HG03565 (cell line): ENCODE measurements around the gene FBXO42.
"Not testable (repeated sequence)": the region's sequence is repeated elsewhere in the genome, so short reads cannot be mapped to it uniquely, and the experiment has no call there.

Experiments
- ATAC-seq: cut with Tn5 transposase; IDR thresholded peaks from one replicate; pipeline ENCODE4 v1.9.1; 2021; ENCODE audit warnings: mild to moderate bottlenecking, moderate library complexity; ENCODE audit not compliant: unreplicated experiment

Gene FBXO42

DNA sequence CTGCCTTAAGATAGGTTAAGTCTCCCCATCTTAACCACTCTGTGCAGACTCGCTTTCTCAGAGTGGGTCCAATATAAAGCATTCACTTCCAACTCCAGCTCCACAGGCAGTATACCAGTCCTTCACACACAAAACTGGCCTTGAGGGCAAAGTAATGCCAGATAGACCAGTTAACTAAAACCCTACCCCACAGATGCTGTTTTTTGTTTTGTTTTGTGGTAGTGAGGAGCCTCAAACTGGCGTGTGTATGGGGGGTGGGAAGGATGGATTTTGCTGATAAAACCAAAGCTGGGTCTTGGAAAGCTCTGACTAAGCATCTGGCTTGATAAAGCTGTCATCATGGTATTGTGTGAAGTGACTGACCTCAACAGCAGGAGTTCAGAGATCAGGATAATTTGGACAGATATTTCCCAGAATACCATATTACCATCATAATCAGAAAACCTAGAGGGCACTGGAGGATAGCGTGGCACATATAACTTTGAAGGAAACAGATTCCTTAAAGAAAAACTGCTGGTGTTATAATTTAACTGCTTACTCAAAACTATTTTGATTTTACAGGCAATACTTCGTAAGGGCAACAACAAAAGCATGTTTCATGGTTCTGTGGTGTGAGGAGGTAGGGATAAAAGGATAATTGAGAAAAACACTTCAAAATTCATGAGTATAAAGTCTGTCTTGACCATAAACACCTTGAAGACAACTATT lies 85.7 kb downstream of the FBXO42 start:
- no peak for ATAC-seq

DNA sequence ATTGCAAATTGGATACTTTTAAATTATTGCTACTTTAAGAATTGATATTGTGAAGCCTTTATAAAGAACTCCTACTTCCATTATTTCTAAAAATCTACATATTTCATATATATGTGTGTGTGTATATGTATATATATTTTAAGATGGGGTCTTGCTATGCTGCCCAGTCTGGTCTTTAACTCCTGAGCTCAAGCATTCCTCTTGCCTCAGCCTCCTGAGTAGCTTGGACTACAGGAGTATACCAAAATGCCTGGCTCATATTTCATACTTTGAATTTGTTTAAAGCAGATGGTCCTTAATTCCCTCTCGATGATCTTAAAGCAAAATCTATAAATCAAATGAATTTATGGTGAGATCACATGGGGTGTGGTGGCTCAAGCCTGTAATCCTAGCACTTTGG lies 90.2 kb downstream of the FBXO42 start:
- no peak for ATAC-seq

DNA sequence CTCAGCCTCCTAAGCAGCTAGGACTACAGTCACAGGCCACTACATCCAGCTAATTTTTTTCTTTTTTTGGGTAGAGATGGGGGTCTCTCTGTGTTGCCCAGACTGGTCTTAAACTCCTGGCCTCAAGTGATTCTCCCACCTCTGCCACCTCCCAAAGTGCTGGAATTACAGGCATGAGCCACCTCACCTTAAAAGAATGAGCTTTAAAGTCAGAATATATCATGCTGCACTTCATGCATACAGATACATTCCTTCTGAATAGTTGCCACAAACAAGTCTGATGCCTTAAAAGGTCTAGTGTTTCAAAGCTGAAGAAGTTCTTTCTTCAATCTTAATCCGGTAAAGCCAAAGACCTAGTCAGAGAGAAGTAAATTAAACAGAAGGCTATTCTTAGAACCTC lies 91.5 kb downstream of the FBXO42 start:
- no peak for ATAC-seq

DNA sequence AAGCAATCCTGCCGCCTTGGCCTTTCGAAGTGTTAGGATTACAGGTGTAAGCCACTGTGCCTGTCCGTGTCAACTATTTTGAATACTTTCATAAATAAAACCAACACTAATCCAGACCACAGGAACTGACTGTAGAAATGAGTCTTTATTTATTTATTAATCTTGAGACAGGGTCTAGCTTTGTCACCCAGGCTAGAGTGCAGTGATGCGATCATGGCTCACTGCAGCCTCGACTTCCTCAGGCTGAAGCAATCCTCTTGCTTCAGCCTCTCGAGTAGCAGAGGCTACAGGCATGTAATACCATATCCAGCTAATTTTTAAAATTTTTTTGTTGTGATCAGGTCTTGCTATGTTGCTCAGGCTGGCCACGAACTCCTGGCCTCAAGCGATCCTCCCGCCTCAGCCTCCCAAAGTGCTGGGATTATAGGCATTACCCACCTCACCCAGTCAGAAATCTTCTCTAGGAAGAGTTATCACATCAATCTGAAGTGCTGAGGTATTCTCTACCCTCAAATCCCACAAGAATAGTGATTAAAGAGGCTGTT lies 93.6 kb downstream of the FBXO42 start:
- no peak for ATAC-seq

DNA sequence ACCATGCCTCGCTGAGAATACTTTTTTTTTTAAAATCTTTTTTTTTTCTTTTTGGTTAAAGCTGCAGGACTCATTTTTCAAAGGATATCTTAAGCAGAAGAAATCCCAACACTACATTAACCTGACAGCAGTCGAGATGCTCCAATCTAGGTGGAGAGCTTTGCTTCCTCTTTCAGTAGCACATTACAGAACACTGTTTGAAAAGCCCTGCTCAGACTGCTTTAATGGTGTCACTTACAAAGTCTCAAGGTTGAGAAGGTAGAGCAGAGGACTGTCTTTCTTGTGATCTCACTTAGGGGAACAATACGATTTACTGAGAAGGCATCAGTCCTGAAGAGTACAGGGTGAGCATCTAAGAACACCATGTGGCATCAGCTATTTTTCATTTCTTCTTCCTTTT lies 94.3 kb downstream of the FBXO42 start:
- no peak for ATAC-seq

DNA sequence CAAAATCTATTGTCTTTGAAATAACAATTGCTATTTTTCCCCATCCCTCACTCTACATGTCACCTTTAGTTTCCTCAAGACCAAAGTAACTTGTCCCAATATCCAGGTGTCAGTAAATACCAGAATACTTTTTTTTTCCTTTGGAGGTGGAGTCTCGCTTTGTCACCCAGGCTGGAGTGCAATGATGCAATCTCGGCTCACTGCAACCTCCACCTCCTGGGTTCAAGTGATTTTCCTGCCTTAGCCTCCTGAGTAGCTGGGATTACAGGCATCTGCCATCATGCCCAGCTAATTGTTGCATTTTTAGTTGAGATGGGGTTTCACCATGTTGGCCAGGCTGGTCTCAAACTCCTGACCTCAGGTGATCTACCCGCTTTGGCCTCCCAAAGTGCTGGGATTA lies 94.7 kb downstream of the FBXO42 start:
- not testable (repeated sequence) for ATAC-seq

DNA sequence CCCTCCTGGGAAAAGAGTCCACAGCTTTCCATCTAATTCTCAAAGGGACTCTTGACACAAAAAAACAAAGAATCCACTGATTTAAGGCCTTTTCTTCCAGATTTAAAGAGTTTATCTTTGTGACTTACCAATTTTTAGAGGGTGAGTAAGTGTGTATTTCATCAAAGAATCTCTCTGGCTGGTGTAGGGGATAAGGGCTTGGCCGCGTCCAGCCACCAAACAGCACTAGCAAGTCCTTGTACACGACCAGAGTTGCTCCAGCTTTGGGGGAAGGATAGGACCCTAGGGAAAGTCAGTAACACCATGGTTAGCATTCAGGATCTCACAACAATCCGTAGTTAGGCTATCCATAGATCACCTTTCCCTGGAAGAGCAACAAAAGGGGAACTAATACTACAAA lies 95.8 kb downstream of the FBXO42 start:
- no peak for ATAC-seq

DNA sequence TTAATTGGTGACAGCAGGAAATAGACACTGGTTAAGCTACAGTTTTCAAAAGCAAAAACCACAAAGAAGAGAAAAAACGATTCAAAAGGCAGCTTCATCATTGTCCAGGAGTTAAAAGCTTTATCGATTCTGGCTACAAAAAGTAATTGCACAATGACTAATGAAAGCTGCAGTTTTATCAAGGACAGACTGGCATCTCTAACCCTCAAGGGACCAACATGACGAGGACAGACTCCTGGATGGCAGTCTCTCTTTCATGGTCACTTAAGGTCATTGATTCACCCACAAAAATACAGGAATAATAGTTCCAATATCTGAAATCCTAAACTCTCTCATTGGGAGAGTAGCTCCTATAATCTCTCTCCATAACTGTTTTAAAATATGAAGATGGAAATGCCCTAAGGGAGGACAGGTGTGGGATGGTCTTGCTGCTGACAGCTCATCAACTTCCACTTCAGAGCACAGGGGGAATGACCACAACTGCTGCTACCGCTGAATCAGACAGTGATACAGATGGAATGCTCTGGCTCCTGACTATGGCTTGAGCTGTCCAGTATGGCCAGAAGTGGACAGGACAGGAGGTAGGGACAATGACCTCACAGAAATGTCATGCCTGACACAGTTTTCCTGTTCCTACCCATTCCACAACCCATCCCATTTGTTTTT lies 97.9 kb downstream of the FBXO42 start:
- ATAC-seq, result no peak

DNA sequence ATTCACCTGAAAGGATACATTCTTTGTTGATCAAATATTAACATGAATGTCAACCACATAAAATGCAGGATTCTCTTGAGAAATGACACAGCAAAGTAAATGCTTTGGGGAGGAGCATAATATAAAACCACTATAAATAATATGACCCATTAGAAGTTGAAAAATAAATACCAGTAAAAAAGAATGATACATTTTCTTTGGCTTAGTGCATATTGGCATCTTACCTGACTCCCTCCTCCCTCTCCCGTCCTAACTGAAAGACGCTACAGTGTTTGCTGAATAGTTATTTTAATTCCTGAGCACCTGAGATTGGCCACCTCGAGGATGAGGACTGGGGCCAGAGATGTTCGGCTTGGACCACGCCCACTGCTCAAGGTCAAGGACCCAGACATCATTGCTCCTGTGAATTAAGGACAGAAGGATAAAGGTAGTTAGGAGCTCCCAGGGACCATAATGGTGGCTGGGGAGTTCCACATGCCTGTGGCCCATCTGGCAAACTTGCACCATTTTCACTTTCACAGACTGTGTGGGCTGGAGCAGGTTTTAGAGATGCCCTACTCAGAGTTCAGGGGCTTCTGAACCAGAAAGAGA lies 98.9 kb downstream of the FBXO42 start:
- no peak for ATAC-seq

DNA sequence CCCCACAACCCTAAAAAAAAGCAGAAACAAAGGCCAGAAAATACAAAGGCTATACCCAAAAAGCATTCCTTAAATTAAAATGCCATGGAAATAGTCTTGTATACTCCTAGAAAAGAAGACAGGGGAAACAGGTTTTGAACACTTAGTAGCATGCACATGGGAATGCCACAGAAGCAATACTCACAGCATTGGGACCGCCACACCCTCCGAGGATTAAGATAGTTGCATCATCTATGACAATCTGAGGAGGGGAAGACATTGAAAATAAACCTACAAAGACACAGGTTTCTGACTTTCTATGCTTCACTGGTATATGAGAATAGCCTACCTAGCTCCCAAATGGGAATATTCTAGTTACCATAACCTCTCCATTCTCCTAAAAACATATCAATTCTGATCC lies 99.4 kb downstream of the FBXO42 start:
- no peak for ATAC-seq

DNA sequence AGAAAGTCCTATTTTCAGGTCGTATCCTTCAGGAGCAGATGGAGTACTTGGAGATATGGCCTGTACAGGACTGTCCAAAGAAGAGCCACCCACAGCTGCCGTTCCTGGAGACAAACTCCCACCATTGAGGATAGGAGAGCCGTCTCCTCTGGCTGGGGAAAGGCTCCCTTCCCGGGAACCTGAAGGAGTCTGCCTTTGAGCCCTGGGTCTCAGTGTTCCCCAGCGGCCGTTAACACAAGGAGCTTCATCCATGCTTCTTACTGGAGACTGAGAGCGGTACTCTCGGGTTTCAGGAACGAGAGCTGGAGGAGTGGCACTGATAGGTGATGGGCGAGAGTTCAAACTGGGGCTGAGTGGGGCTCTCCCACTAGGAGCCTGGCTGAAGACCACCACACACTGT lies 100.9 kb downstream of the FBXO42 start:
- ATAC-seq, result no peak

DNA sequence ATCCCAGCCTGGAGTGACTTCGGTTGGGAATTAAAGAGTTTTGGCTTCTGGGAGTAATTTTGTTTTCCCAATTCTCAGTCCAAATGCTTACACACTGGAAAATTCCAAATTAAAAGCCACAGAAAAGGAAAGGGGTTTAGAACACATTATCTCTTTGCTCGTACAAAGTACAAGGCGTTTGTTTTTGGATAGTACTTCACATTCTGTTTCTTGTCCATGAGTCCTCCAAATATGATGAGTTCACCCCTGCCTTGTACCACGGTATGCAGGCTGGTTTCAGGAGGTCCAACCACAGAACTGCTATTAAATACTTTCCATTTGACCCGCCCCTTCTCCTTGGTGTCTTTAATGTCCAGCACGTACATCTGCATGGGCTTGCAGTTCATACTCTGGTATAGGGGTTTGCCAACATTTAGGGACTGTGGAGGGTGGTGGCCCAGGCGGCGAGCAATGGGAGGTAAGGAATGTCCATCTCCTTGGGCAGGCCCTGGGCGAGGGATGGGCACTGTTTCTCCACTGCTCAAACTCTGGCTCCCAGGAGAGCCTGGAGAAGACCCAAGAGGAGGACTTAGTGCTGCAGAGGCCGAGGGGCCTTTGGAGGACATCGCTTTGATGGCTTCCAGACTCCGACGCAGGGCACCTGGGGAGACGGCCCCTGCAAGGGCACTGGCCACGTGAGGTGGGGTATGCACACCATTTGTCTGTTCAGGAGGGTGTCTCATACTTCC lies 101.6 kb downstream of the FBXO42 start:
- no peak for ATAC-seq

DNA sequence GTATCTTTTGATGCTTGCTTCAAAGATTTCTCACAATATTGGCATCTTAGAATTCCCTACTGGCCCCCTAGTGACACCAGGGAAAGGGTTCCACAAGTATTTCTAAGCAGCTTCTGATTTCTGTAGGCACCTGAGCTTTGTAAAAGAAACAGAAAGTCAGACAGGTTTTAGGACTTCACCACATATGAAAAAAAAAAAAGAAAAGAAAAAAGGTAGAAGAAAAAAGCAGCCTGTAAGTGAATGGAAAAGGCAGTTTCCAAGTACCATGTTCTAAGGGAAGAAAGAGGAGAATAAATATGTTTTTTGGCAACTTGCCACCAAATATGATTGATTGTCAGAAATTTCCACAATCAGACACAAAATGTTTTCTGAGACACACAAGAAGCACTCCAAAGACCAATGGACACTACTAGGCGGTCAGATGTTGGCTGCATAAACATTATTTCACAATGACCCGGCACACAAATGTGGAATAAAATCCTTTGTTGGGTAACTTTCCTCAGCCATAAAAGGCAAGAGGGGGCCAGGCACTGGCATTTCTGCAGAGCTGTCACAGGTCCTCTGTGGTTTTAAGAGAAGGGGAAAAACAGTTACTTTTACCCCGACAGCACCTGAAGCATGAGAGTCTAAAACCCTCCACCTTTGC lies 102.6 kb downstream of the FBXO42 start:
- no peak for ATAC-seq

DNA sequence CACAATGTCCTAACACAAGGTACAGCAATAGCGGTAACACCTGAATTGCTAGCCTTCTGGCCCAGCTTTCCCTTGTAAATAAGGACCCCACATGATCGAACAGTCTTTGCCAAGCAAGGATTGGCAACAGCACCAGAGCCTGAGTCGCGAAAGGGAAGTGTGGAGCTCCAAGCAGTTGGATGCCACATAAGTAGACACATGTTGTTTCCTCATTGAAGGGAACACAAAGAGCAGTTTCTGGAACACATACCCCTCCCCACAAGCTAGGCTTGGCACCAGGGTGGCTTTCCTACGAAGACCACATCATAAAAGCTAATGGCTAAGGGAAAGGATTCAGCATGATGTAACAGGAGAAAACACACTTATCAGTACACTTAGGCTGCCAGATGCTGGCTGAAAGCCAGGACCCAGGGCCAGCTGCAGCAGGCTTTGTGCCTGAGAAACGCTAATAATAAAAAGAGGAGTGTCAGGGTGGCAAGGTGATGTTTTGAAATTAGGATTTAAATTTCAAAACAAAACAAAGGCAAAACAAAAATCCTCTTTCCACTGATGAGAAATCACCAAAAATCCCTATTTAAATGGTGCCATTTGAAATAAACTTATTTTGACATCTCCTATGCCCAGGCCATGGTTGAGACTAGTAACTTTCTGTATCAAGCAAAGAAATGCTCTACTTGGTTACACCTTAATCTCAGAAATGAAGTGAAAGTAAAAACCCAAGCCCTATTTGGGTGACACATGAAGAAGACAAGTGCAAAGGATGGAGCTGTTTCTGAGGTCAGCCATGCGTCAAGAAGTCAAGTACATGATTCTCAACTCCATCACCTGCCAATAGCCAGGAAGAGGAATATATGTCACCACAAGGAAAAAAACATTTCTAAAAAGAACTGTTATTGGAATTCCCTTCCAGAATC lies 103.4 kb downstream of the FBXO42 start:
- ATAC-seq, result no peak

DNA sequence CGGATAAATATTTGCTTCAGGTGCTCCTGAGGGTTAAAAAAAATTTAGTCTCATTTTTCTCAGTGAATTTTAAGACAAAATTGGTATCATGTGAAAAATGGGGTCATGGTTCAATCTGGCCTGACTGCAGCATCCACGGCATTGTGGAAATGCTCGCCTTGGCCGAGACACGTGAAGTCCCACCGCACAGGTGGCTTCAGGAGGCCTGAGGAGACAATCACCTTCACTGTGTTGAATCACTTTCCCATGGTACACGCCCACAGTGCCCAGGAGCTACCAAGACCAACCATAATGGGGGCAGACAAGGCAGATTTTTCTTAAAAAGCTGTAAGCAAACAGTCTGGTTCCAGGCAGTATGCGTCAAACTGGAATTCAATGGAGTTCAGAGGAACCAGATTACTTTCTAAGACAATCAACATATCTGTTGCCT lies 104.3 kb downstream of the FBXO42 start:
- no peak for ATAC-seq

DNA sequence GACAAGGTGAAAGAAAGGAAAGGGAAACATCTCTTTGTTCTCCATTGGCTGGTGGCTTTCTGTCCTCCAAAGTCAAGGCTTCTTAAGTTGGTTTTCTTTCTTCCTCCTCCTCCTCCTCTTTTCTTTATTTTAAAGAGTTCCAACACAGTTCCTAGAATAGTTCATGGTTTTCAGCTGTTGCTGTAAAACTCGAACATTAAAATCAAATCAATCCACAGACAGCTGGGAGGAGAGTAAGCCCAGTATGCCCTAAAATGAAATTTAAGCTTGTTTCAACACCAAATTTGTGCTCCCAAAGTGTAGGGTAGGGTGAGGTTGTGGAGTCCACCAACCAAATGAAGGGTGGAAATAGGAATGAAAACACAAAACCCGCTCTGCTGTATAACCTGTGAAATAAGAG lies 104.8 kb downstream of the FBXO42 start:
- no peak for ATAC-seq

DNA sequence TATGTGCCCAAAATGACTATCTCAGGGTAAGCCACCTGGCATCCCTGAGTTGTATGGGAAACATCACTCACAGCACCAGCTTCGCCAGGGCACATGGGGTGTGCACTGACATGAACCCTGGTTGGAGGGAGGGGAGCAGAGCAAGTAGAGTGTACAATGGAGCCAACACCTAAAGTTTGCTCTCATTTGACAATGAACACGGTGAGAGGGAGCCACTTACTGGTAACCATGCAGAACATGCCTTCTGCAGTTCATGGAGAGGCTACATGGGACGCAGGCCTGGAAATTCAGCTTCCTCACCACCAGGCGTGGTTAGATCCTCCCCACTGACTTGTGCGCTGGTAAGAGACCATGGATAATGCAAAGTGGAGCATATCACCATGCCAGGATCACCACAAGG lies 105.3 kb downstream of the FBXO42 start:
- no peak for ATAC-seq

DNA sequence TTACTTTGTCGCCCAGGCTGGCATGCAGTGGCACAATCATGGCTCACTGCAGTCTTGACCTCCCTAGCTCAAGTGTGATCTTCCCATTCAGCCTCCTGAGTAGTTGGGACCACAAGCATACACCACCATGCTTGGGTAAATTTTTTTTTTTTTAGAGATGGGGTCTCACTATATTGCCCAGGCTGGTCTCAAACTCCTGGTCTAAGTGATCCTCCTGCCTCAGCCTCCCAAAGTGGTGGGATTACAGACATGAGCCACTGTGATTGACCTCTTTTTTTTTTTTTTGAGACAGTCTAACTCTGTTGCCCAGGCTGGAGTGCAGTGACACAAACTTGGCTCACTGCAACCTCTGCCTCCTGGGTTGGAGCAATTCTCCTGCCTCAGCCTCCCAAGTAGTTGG lies 106.0 kb downstream of the FBXO42 start:
- not testable (repeated sequence) for ATAC-seq

DNA sequence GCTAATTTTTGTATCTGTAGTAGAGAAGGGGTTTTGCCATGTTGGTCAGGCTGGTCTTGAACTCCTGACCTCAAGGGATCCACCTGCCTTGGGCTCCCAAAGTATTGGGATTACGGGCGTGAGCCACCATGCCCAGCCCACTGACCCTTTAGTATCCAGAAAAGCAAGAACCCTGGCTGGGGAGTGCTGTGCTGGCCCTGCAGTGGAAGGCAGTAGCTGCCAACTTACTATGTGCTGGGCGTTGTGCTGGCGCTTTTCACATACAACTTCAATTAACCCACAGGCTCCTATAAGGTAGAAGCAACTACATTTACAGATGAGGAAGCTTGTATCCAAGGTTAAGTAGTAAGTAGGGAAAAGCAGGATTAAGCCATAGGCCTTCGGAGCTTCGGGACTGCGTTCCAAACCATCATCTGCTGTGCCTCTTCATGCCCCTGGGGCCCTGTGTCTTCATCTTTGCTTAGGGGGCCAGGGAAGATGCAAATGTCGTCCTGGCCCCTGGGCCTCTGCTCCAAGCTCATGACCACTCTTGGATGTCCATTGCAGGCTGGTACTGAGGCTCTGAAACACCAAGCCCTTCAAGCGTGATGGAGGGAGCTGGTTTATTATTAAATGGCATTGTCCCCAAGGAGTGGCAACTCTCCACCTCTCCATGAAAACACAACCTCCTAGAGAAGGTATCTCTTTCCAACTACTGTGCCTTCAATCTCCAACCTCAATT lies 106.6 kb downstream of the FBXO42 start:
- no peak for ATAC-seq
